Activated naive CD8-positive, alpha-beta T cell (primary cell): ENCODE measurements around the gene HIPK1.
"Not testable (repeated sequence)": the region's sequence is repeated elsewhere in the genome, so short reads cannot be mapped to it uniquely, and the experiment has no call there.

Experiments used
- H3K27ac Mint-ChIP-seq: one replicate; pipeline ENCODE4 v1.8.0; 2021; ENCODE audit warnings: mixed read lengths
- H3K27me3 Mint-ChIP-seq: one replicate; pipeline ENCODE4 v1.8.0; 2021; ENCODE audit warnings: mixed read lengths
- H3K36me3 Mint-ChIP-seq: one replicate; pipeline ENCODE4 v1.8.0; 2021; ENCODE audit warnings: mixed read lengths
- H3K4me1 Mint-ChIP-seq: one replicate; pipeline ENCODE4 v1.8.0; 2021; ENCODE audit warnings: low read depth, mixed read lengths
- H3K4me3 Mint-ChIP-seq: one replicate; pipeline ENCODE4 v1.8.0; 2021; ENCODE audit warnings: mild to moderate bottlenecking, mixed read lengths
- H3K9me3 Mint-ChIP-seq: one replicate; pipeline ENCODE4 v1.8.0; 2021; ENCODE audit warnings: low read depth, mixed read lengths

The HIPK1 gene

DNA sequence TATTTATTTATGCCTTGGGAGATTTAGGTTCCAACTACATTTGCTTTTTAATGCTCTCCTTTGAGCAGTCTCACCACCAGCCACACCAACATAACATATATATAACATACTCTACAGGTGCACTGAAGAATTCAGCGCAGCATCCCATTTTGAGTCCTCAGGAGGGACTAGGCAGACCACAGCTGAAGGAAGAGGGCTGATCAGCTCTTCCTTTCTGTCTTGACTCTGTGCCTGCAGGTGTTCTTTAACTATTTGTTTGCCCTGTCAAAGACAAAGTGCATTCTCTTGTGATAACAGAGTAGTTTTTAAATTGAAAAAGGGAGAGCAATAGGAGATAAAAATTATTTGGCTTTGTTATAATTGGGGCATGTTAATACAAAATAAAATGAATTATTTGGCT, 17.0 kb downstream of the HIPK1 start:
- Mint-ChIP-seq H3K4me3 (peak overlapping the region; percentile 81), H3K36me3 (peaks cover 12% of the 10 kb centered on the region), H3K27me3 (no peaks in the 10 kb centered on the region), H3K27ac (peak overlapping the region; percentile 95), H3K9me3 (no peaks in the 10 kb centered on the region), H3K4me1 (peaks cover 82% of the 10 kb centered on the region)

DNA sequence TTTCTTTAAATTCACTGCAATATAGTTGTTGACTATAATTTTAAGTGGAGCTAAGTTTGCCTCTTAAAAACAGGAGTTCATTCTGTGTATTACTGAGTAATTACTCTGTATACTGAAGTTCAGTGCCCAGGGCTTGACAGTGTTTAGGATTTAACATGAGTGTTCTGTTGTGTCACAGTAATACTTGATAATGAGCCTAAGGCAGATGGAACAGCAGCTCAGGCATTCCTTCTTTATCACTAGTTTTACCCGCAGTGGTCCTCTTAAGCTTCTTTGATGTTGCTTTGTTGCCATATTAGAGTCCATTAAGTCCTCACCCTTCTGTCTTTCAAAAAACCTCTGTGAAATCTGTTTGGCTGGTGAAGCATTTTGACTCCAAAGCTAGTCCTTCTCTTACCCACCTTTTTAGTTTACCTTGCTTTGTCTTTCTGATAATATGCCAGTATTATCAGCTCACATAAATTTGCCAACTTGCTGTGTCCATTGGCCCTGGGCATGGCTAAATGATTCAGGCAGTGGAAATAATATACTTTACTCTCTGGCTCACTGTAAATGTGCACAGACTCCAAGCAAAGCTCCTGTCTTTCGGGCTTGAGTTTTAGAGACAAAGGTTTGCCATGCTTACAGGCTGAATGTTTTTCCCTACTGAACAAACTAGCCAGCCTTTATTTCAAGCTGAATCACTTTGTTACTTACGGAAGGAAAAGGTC, 17.7 kb downstream of the HIPK1 start:
- H3K4me1 Mint-ChIP-seq, result peaks cover 84% of the 10 kb centered on the region
- H3K36me3 Mint-ChIP-seq, result peaks cover 8% of the 10 kb centered on the region
- no peaks in the 10 kb centered on the region for H3K9me3 Mint-ChIP-seq
- no peaks in the 10 kb centered on the region for H3K27me3 Mint-ChIP-seq
- H3K4me3 Mint-ChIP-seq, result peak overlapping the region; percentile 81
- H3K27ac Mint-ChIP-seq, result peak overlapping the region; percentile 95

DNA sequence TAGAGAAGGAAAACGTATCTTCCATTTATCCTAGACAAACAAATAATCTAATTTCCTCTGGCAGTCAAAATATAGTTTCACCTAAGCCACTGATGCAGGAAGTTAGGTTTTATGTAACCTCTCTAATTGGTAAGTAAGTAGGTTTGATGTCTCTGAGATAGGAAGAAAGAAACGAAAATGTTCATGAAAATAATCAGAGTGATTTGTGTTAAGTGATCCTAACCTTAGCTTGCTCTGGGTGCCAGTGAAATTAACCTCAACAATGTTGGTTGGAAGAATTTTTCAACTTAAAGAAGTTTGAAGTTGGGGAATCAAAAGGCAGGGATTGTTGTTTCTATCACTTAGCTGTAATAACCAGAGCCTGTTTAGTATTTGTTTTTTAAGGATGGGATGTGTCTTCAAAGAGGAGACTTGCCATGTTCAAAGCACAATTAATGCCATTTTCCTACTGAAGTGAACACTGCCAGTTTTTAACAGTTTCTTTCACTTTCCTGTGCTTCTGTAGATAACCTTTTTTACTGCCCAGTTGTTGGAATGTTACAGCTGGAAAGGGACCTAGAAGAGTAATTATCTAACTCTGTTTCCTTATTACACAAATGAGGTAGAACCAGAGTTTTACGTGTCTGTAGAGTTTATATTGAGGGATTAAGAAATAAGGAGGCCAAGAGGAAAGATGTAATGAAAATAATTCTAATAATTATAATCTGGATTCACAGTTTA, 18.4 kb downstream of the HIPK1 start:
- H3K36me3 Mint-ChIP-seq, result peaks cover 8% of the 10 kb centered on the region
- no peaks in the 10 kb centered on the region for H3K27me3 Mint-ChIP-seq
- H3K9me3 Mint-ChIP-seq, result no peaks in the 10 kb centered on the region
- H3K4me3 Mint-ChIP-seq, result peak overlapping the region; percentile 81
- H3K27ac Mint-ChIP-seq, result peak overlapping the region; percentile 95
- H3K4me1 Mint-ChIP-seq, result peaks cover 84% of the 10 kb centered on the region

DNA sequence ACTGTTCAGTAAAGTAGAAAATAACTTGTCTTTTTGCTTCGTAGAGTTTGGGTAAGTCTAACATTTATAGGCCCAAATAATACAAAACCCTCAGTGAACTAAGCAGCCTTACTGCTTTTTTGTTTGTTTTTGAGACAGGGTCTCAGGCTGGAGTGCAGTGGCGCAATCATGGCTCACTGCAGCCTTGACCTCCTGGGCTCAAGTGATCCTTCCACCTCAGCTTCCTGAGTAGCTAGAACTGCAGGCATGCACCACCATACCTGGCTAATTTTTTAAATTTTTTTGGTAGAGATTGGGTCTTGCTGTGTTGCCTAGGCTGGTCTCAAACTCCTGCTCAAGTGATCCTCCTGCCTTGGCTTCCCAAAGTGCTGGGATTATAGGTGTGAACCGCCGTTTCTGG, 19.0 kb downstream of the HIPK1 start:
- Mint-ChIP-seq H3K27ac (peak overlapping the region; percentile 95), H3K4me1 (peaks cover 87% of the 10 kb centered on the region), H3K4me3 (peak overlapping the region; percentile 71)
- not testable (repeated sequence) for H3K36me3 Mint-ChIP-seq, H3K9me3 Mint-ChIP-seq, H3K27me3 Mint-ChIP-seq

DNA sequence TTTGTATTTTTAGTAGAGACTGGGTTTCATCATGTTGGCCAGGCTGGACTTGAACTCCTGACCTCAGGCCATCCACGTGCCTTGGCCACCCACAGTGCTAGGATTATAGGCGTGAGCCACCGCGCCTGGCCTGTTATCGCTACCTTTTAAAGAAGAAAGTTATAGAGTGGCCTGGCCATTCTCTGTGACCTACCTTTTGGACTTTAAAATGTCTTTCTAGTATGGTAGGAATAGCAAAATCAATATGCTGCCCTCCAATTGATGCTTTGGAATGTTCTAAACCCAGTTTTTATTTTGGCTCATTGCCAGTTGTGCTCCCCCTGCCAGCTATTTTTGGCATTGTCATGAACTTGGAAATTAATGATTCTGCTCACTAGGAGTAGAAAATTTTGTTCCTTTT, 19.9 kb downstream of the HIPK1 start:
- Mint-ChIP-seq H3K4me3 (peak overlapping the region; percentile 60), H3K36me3 (peaks cover 7% of the 10 kb centered on the region), H3K4me1 (peaks cover 89% of the 10 kb centered on the region), H3K27me3 (no peaks in the 10 kb centered on the region), H3K27ac (peak overlapping the region; percentile 95), H3K9me3 (no peaks in the 10 kb centered on the region)

DNA sequence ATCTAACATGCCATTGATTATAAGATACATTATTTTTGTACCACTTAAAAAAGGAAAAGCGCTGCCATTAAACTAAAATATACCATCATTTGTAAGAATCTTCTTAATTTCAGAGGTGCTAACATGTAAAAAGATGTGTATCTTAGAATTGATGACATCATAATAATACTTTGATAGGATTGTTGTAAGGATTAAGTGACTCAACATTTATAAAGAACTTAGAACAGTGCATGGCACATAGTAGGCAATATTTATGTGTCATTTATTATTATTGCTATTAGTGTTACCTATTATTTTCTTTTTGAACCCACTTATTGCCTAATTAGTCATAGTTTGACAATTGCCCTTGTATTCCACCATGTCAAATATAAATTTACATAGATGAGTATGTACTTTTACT, 21.8 kb downstream of the HIPK1 start:
- Mint-ChIP-seq H3K27ac (peak overlapping the region; percentile 66), H3K4me3 (no peak overlapping the region), H3K9me3 (no peaks in the 10 kb centered on the region), H3K36me3 (peaks cover 7% of the 10 kb centered on the region), H3K4me1 (peaks cover 89% of the 10 kb centered on the region), H3K27me3 (no peaks in the 10 kb centered on the region)

DNA sequence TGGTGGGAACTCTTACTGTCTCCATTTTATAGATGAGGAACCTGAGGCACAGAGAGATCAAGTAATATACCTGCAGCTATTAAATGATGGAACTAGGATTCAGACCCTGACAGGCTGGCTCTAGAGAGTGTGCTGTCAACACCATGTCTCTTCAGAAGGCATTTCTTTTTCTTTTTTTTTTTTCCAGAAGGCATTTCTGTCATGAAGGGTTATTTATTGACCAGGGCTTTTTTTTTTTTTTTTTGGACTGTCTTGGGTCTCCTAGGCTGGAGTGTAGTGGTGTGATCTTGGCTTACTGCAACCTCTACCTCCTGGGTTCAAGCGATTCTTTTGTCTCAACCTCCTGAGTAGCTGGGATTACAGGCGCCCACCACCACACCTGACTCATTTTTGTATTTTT, 22.6 kb downstream of the HIPK1 start:
- H3K36me3 Mint-ChIP-seq, result peaks cover 9% of the 10 kb centered on the region
- H3K4me1 Mint-ChIP-seq, result peaks cover 85% of the 10 kb centered on the region
- H3K9me3 Mint-ChIP-seq, result no peaks in the 10 kb centered on the region
- H3K27ac Mint-ChIP-seq, result peak overlapping the region; percentile 66
- H3K27me3 Mint-ChIP-seq, result no peaks in the 10 kb centered on the region
- H3K4me3 Mint-ChIP-seq, result no peak overlapping the region

DNA sequence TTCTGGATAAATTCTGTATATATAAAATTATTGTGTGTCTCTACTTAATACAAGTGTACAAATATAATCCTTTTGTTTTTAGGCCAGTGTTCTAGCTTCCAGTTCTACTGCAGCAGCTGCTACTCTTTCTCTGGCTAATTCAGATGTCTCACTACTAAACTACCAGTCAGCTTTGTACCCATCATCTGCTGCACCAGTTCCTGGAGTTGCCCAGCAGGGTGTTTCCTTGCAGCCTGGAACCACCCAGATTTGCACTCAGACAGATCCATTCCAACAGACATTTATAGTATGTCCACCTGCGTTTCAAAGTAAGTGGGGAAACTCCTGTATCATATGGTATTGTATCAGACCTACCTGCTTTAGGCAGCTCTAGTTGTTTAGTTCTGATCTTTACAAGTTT, 28.9 kb downstream of the HIPK1 start:
- no peak overlapping the region for H3K4me3 Mint-ChIP-seq
- H3K4me1 Mint-ChIP-seq, result peaks cover 50% of the 10 kb centered on the region
- H3K27ac Mint-ChIP-seq, result no peak overlapping the region
- H3K9me3 Mint-ChIP-seq, result no peaks in the 10 kb centered on the region
- no peaks in the 10 kb centered on the region for H3K27me3 Mint-ChIP-seq
- H3K36me3 Mint-ChIP-seq, result peaks cover 27% of the 10 kb centered on the region

DNA sequence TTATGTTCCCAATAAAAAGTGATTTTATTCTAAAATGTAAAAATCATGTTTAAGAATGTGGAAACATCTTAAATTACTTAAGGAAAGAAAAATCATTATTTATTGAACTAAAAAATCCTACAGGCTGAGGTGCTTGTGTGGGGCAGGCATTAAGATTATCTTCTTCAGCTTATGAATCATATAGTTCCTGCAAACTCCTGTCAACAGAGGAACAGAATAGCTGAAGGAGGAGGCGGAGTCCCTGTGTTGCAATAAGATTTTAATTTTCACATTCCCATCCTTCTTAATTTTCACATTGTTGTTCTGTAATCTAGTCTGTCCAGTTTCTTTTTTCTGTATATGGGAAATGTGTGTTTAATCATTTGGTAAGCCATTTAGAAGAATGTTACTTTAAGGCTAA, 29.6 kb downstream of the HIPK1 start:
- Mint-ChIP-seq H3K4me1 (peaks cover 49% of the 10 kb centered on the region), H3K4me3 (no peak overlapping the region), H3K9me3 (no peaks in the 10 kb centered on the region), H3K27me3 (no peaks in the 10 kb centered on the region), H3K36me3 (peaks cover 29% of the 10 kb centered on the region), H3K27ac (no peak overlapping the region)

DNA sequence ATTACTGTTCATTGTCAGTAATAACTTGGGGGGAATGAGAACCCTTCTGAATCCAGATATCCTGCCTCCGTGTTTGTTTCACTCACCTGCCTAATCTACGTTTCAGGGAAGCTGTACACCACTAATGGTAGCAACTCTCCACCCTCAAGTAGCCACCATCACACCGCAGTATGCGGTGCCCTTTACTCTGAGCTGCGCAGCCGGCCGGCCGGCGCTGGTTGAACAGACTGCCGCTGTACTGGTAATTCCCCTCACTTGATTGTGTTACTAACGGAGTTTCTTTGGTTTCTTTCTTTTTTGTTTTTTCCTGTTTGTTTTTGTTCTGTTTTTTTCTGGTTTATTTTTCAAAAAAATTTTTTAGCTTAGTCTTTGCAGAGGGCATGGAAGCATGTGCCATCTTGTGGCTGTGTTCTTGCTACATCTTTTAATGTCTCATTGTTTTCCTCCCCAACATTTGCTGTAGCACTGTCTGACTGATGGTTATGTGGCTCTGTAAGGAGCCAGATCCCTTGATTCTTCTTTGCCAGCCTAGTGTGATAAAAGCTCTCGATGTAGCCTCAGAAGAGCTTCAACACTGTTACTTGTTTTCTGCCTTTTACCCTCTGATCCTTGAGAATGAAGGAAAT, 34.3 kb downstream of the HIPK1 start:
- H3K4me3 Mint-ChIP-seq, result no peak overlapping the region
- H3K27ac Mint-ChIP-seq, result peak overlapping the region; percentile 54
- no peaks in the 10 kb centered on the region for H3K27me3 Mint-ChIP-seq
- H3K9me3 Mint-ChIP-seq, result no peaks in the 10 kb centered on the region
- H3K36me3 Mint-ChIP-seq, result peaks cover 31% of the 10 kb centered on the region
- H3K4me1 Mint-ChIP-seq, result peaks cover 24% of the 10 kb centered on the region

DNA sequence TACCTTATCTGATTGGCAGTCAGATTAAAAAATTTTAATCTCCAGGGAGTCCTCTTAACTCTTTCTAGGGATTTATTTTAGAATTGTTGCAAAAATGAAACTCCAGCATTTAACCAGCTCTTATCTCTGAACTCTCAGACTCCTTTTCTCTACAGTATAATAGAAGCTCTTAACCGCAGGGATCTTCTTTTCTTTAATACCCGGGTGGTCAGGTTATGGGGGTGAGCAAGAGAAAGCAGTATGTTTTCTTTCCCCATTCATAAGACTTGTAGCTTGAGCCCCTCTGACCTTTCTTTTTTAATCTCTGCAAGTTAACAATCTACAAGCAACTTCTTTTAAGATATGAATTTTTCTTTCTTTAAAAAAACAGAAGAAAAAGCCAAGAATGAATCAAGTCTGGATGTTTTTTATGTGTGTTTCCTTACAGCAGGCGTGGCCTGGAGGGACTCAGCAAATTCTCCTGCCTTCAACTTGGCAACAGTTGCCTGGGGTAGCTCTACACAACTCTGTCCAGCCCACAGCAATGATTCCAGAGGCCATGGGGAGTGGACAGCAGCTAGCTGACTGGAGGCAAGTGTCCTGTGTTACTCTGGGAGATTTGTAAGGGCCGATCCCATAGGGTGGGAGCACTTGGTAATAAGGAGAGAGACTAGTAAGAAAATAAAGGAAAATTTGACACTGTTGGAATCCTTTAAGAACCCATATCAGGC, 36.7 kb downstream of the HIPK1 start:
- H3K4me3 Mint-ChIP-seq, result no peak overlapping the region
- H3K4me1 Mint-ChIP-seq, result peaks cover 17% of the 10 kb centered on the region
- no peaks in the 10 kb centered on the region for H3K27me3 Mint-ChIP-seq
- no peaks in the 10 kb centered on the region for H3K9me3 Mint-ChIP-seq
- peak overlapping the region; percentile 28 for H3K27ac Mint-ChIP-seq
- H3K36me3 Mint-ChIP-seq, result peaks cover 34% of the 10 kb centered on the region

DNA sequence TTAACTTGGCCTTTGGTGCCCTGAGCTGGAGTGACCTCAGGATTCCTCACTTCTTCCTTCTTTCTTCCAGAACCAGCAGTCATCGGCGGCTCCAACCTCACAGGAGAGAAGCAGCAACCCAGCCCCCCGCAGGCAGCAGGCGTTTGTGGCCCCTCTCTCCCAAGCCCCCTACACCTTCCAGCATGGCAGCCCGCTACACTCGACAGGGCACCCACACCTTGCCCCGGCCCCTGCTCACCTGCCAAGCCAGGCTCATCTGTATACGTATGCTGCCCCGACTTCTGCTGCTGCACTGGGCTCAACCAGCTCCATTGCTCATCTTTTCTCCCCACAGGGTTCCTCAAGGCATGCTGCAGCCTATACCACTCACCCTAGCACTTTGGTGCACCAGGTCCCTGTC, 43.8 kb downstream of the HIPK1 start:
- no peaks in the 10 kb centered on the region for H3K9me3 Mint-ChIP-seq
- H3K4me3 Mint-ChIP-seq, result no peak overlapping the region
- peaks cover 42% of the 10 kb centered on the region for H3K4me1 Mint-ChIP-seq
- H3K36me3 Mint-ChIP-seq, result peaks cover 15% of the 10 kb centered on the region
- no peaks in the 10 kb centered on the region for H3K27me3 Mint-ChIP-seq
- H3K27ac Mint-ChIP-seq, result no peak overlapping the region

DNA sequence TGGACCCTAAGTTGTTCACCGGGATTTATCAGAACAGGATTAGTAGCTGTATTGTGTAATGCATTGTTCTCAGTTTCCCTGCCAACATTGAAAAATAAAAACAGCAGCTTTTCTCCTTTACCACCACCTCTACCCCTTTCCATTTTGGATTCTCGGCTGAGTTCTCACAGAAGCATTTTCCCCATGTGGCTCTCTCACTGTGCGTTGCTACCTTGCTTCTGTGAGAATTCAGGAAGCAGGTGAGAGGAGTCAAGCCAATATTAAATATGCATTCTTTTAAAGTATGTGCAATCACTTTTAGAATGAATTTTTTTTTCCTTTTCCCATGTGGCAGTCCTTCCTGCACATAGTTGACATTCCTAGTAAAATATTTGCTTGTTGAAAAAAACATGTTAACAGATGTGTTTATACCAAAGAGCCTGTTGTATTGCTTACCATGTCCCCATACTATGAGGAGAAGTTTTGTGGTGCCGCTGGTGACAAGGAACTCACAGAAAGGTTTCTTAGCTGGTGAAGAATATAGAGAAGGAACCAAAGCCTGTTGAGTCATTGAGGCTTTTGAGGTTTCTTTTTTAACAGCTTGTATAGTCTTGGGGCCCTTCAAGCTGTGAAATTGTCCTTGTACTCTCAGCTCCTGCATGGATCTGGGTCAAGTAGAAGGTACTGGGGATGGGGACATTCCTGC, 46.2 kb downstream of the HIPK1 start:
- H3K36me3 Mint-ChIP-seq, result peaks cover 8% of the 10 kb centered on the region
- H3K4me1 Mint-ChIP-seq, result peaks cover 54% of the 10 kb centered on the region
- H3K27me3 Mint-ChIP-seq, result no peaks in the 10 kb centered on the region
- H3K9me3 Mint-ChIP-seq, result no peaks in the 10 kb centered on the region
- H3K4me3 Mint-ChIP-seq, result no peak overlapping the region
- H3K27ac Mint-ChIP-seq, result peak overlapping the region; percentile 72

DNA sequence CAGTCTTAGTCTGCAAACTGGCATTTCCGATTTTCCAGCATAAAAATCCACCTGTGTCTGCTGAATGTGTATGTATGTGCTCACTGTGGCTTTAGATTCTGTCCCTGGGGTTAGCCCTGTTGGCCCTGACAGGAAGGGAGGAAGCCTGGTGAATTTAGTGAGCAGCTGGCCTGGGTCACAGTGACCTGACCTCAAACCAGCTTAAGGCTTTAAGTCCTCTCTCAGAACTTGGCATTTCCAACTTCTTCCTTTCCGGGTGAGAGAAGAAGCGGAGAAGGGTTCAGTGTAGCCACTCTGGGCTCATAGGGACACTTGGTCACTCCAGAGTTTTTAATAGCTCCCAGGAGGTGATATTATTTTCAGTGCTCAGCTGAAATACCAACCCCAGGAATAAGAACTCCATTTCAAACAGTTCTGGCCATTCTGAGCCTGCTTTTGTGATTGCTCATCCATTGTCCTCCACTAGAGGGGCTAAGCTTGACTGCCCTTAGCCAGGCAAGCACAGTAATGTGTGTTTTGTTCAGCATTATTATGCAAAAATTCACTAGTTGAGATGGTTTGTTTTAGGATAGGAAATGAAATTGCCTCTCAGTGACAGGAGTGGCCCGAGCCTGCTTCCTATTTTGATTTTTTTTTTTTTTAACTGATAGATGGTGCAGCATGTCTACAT, 47.6 kb downstream of the HIPK1 start:
- peaks cover 8% of the 10 kb centered on the region for H3K36me3 Mint-ChIP-seq
- peak overlapping the region; percentile 64 for H3K27ac Mint-ChIP-seq
- peaks cover 52% of the 10 kb centered on the region for H3K4me1 Mint-ChIP-seq
- H3K4me3 Mint-ChIP-seq, result no peak overlapping the region
- H3K9me3 Mint-ChIP-seq, result no peaks in the 10 kb centered on the region
- no peaks in the 10 kb centered on the region for H3K27me3 Mint-ChIP-seq
